Stimulated activated CD4-positive, alpha-beta T cell treated with anti-CD3 and anti-CD28 coated beads, Interleukin-12 subunit alpha, Interleukin-12 subunit beta, amount 100 ng/mL, for 4 hours (primary cell): ENCODE results near the gene NSDHL.
A peak's percentile ranks its signal among the peaks of the same experiment; 100 is the strongest.
"Not testable (repeated sequence)": the region's sequence is repeated elsewhere in the genome, so short reads cannot be mapped to it uniquely, and the experiment has no call there.

ENCODE experiments used
- DNase-seq: peaks from one replicate; pipeline ENCODE4 v3.0.0-alpha.2; 2020

NSDHL gene

GRCh38 chrX:152830312-152831305 lies at the start of gene NSDHL, which contains the start of gene CETN2:
TSS of gene NSDHL (plus strand) at chrX:152831063. CDS start at chrX:152846325, 15,262 bp downstream.
TSS of gene CETN2 (minus strand) at chrX:152830757. CDS start at chrX:152830710, 47 bp downstream.
- DNase-seq, result peak; percentile 87

GRCh38 chrX:152787062-152787461 lies 43.8 kb upstream of the NSDHL start:
- not testable (repeated sequence) for DNase-seq

- no peak for DNase-seq
Measured at GRCh38 chrX:152798945-152799344, 31.9 kb upstream of the NSDHL start.

GRCh38 chrX:152806035-152806434 lies 24.8 kb upstream of the NSDHL start:
- DNase-seq, result no peak

GRCh38 chrX:152810403-152810802 lies 20.5 kb upstream of the NSDHL start:
- DNase-seq, result no peak

GRCh38 chrX:152813206-152813605 lies 17.7 kb upstream of the NSDHL start:
- DNase-seq, result no peak

GRCh38 chrX:152814048-152814447 lies 16.8 kb upstream of the NSDHL start:
- DNase-seq, result no peak

- DNase-seq, result no peak
Measured at GRCh38 chrX:152817078-152817764, 13.6 kb upstream of the NSDHL start.

GRCh38 chrX:152818356-152818755 lies 12.5 kb upstream of the NSDHL start:
- no peak for DNase-seq

GRCh38 chrX:152819266-152819665 lies 11.6 kb upstream of the NSDHL start:
- no peak for DNase-seq

GRCh38 chrX:152819732-152820131 lies 11.1 kb upstream of the NSDHL start:
- no peak for DNase-seq

GRCh38 chrX:152821145-152821765 lies 9.6 kb upstream of the NSDHL start:
- peak; percentile 5 for DNase-seq

- no peak for DNase-seq
Measured at GRCh38 chrX:152822383-152823086, 8.3 kb upstream of the NSDHL start.

- no peak for DNase-seq
Measured at GRCh38 chrX:152823657-152824056, 7.2 kb upstream of the NSDHL start.

GRCh38 chrX:152824841-152825374 lies 6.0 kb upstream of the NSDHL start:
- no peak for DNase-seq

- no peak for DNase-seq
Measured at GRCh38 chrX:152831391-152831790, 528 bp downstream of the NSDHL start.

GRCh38 chrX:152832520-152832919 lies 1.7 kb downstream of the NSDHL start:
- DNase-seq, result no peak

- DNase-seq, result no peak
Measured at GRCh38 chrX:152833378-152833777, 2.5 kb downstream of the NSDHL start.

- DNase-seq, result not testable (repeated sequence)
Measured at GRCh38 chrX:152835470-152835869, 4.6 kb downstream of the NSDHL start.

- DNase-seq, result no peak
Measured at GRCh38 chrX:152842772-152843338, 12.0 kb downstream of the NSDHL start.

- no peak for DNase-seq
Measured at GRCh38 chrX:152843852-152844251, 13.0 kb downstream of the NSDHL start.

- DNase-seq, result no peak
Measured at GRCh38 chrX:152844256-152844655, 13.4 kb downstream of the NSDHL start.
